ENCODE results near the gene BRSK2.
"Not testable (repeated sequence)": the region's sequence is repeated elsewhere in the genome, so short reads cannot be mapped to it uniquely, and the experiment has no call there.

The BRSK2 gene

GRCh38 chr11:1410366-1411291, 20.9 kb downstream of the BRSK2 start:
- no peak for DNase-seq

GRCh38 chr11:1411301-1411700, 21.6 kb downstream of the BRSK2 start:
- no peak for DNase-seq

GRCh38 chr11:1411739-1412138, 22.0 kb downstream of the BRSK2 start:
- DNase-seq: not testable (repeated sequence)

GRCh38 chr11:1412377-1413095, 22.8 kb downstream of the BRSK2 start:
- DNase-seq: no peak

- DNase-seq: no peak
These were observed 24.9 kb downstream of the BRSK2 start for GRCh38 chr11:1414650-1415049.

GRCh38 chr11:1415631-1416030, 25.9 kb downstream of the BRSK2 start:
- no peak for DNase-seq

GRCh38 chr11:1418192-1418795, 28.6 kb downstream of the BRSK2 start:
- DNase-seq: not testable (repeated sequence)

GRCh38 chr11:1419811-1420210, 30.1 kb downstream of the BRSK2 start:
- DNase-seq: no peak

- DNase-seq: no peak
These were observed 31.6 kb downstream of the BRSK2 start for GRCh38 chr11:1421291-1421690.

GRCh38 chr11:1422481-1422880, 32.7 kb downstream of the BRSK2 start:
- DNase-seq: no peak

GRCh38 chr11:1422981-1423380, 33.2 kb downstream of the BRSK2 start:
- DNase-seq: no peak

GRCh38 chr11:1423406-1423805, 33.7 kb downstream of the BRSK2 start:
- DNase-seq: not testable (repeated sequence)

GRCh38 chr11:1425006-1425405, 35.3 kb downstream of the BRSK2 start:
- DNase-seq: no peak

- DNase-seq: no peak
These were observed 35.7 kb downstream of the BRSK2 start for GRCh38 chr11:1425439-1425838.

- no peak for DNase-seq
These were observed 39.1 kb downstream of the BRSK2 start for GRCh38 chr11:1428762-1429316.

GRCh38 chr11:1433568-1433967, 43.8 kb downstream of the BRSK2 start:
- DNase-seq: no peak

- no peak for DNase-seq
These were observed 44.4 kb downstream of the BRSK2 start for GRCh38 chr11:1433977-1434640.

GRCh38 chr11:1435479-1435819, 45.7 kb downstream of the BRSK2 start:
- DNase-seq: not testable (repeated sequence)

- no peak for DNase-seq
These were observed 46.2 kb downstream of the BRSK2 start for GRCh38 chr11:1435820-1436467.

- DNase-seq: no peak
These were observed 46.8 kb downstream of the BRSK2 start for GRCh38 chr11:1436468-1437039.

- DNase-seq: no peak
These were observed 47.8 kb downstream of the BRSK2 start for GRCh38 chr11:1437500-1437899.

All from activated naive CD4-positive, alpha-beta T cell (primary cell).